Panc1 (cell line): ENCODE results near the gene RALGPS1. TPM values are rescaled to one million over a fixed set of nuclear protein-coding genes. Genes with fewer than 3 reads are reported as not detected.

Experiments
- ATAC-seq: fragments of 200-7000 bp; cut with Tn5 transposase; 2 replicates; pipeline ENCODE4 v1.9.1; 2020; ENCODE audit warnings: mild to moderate bottlenecking, moderate library complexity
- BruUV-seq: library from RNA; stranded (reverse); fragments of 400-500 nt; replicated peaks from 2 replicates; lab custom pipeline; 2021; lab: Mats Ljungman, UMichigan
- CTCF ChIA-PET: fragments of 300-600 bp; sonication (Branson Sonifier 250); formaldehyde crosslinking; loops from one replicate; lab custom pipeline; 2022; ENCODE audit warnings: antibody characterized with exemption; lab: Charles Lee
- POLR2A ChIA-PET: fragments of 300-600 bp; sonication (Branson Sonifier 250); formaldehyde crosslinking; loops from one replicate; lab custom pipeline; 2022; ENCODE audit warnings: antibody characterized with exemption; lab: Charles Lee
- DNase-seq: peaks from one replicate; pipeline ENCODE4 v3.0.0-alpha.2; 2010; ENCODE audit warnings: low read depth, low spot score
- H3K27ac ChIP-seq: 2 replicates; pipeline ENCODE4 v1.5.1; 2011; ENCODE audit warnings: mild to moderate bottlenecking, low read length, inconsistent platforms
- H3K27me3 ChIP-seq: fragments of 200-500 bp; sonication (Bioruptor generic); 2 replicates; pipeline ENCODE4 v1.6.0; 2014; ENCODE audit warnings: low read length, inconsistent platforms; ENCODE audit not compliant: control insufficient read depth, insufficient read depth
- H3K36me3 ChIP-seq: fragments of 200-500 bp; sonication (Bioruptor generic); 2 replicates; pipeline ENCODE4 v1.5.1; 2014; ENCODE audit warnings: inconsistent platforms, mild to moderate bottlenecking, low read length, moderate library complexity; ENCODE audit not compliant: control insufficient read depth, insufficient read depth
- H3K4me1 ChIP-seq: 2 replicates; pipeline ENCODE4 v1.5.1; 2011; ENCODE audit warnings: inconsistent platforms, mild to moderate bottlenecking, low read length, moderate library complexity; ENCODE audit not compliant: control insufficient read depth, insufficient read depth
- H3K4me3 ChIP-seq, 2 experiments: 2 replicates each; pipeline ENCODE4 v1.5.1; 2011 to 2012; ENCODE audit warnings: low read depth in 2 of 2, low read length in 2 of 2, mild to moderate bottlenecking in 2 of 2, inconsistent platforms in 1 of 2, moderate library complexity in 1 of 2
- H3K9me3 ChIP-seq: fragments of 200-500 bp; sonication (Bioruptor generic); 2 replicates; pipeline ENCODE4 v1.5.1; 2014; ENCODE audit warnings: low read depth, mild to moderate bottlenecking, inconsistent platforms, low read length, moderate library complexity; ENCODE audit not compliant: control insufficient read depth, insufficient read depth
- POLR2AphosphoS5 ChIP-seq: IDR thresholded peaks from 2 replicates; pipeline ENCODE4 v1.6.1; 2012; ENCODE audit warnings: mild to moderate bottlenecking, low read depth, low read length, moderate library complexity
- SIN3A ChIP-seq: IDR thresholded peaks from 2 replicates; pipeline ENCODE4 v1.6.1; 2012; ENCODE audit warnings: low read depth, mild to moderate bottlenecking, low read length, moderate library complexity, borderline replicate concordance; ENCODE audit not compliant: insufficient read depth
- TCF7L2 ChIP-seq: IDR thresholded peaks from 2 replicates; pipeline ENCODE4 v1.6.1; 2011; ENCODE audit warnings: mild to moderate bottlenecking, low read depth, low read length, inconsistent platforms
- in situ Hi-C: cut with HindIII; loops from 2 replicates; pipeline ENCODE4 v1.10.0; 2016; ENCODE audit warnings: low sequenced_read_pairs, low pct_unique_long_range_greater_than_20kb
- intact Hi-C: fragments of 100-400 bp; cut with micrococcal nuclease; formaldehyde crosslinking; loops from one replicate; pipeline ENCODE4 v1.10.0; 2022; ENCODE audit not compliant: unreplicated experiment
- total RNA-seq: library from RNA; stranded (reverse); gene quantifications from one replicate; pipeline ENCODE4 v1.2.1, GENCODE V29; 2021; ENCODE audit not compliant: unreplicated experiment
- TF ChIP-seq, protein P1 (sequence below): fragments of 450-650 bp; IDR thresholded peaks from 2 replicates; pipeline ENCODE4 v1.5.1; 2017; ENCODE audit warnings: mild to moderate bottlenecking
- TF ChIP-seq, protein P2 (sequence below), 2 experiments: IDR thresholded peaks; 2 replicates each; pipeline ENCODE4 v1.6.1; 2011 to 2012; ENCODE audit warnings: low read depth in 2 of 2, control low read depth in 1 of 2, low read length in 1 of 2, mild to moderate bottlenecking in 1 of 2, moderate library complexity in 1 of 2; ENCODE audit not compliant: insufficient read depth in 1 of 2

RALGPS1 gene
- total RNA-seq, 1 experiment from 2014 or later, result 7.2 TPM

DNA sequence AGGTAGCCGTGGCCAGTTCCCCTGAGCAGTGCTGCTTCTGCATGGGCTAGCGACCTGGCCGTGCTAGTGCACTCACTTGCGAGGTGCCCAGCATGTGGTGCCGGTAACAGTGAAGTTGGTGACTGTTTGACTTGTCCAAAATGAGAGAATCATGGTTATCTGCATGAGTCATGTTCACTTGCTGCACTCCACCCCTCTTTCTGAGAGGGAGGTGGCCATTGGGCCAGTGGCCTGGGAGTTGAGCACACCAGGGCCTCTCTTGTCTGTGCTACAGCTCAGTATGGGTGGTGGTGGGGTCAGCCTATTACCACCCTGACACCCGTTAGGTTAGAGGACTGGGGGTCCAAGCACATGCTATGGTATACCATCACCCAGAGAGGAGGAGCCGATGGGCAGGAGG lies 294.6 kb downstream of the RALGPS1 start:
- H3K27me3 ChIP-seq, result no peaks in the 10 kb centered on the region
- no peaks in the 10 kb centered on the region for H3K9me3 ChIP-seq
- no peaks in the 10 kb centered on the region for H3K36me3 ChIP-seq
- CTCF ChIA-PET, result no interaction called here
- POLR2A ChIA-PET, result no interaction called here
- in situ Hi-C loops (no loop called here), intact Hi-C loops (no loop called here)
- no peak overlapping the region for H3K4me3 ChIP-seq
- no peak overlapping the region for H3K27ac ChIP-seq
- no peak for DNase-seq
- H3K4me1 ChIP-seq, result no peaks in the 10 kb centered on the region
- TF ChIP-seq SIN3A, result no peak
- no peak for TF ChIP-seq TCF7L2
- TF ChIP-seq, protein P1, sequence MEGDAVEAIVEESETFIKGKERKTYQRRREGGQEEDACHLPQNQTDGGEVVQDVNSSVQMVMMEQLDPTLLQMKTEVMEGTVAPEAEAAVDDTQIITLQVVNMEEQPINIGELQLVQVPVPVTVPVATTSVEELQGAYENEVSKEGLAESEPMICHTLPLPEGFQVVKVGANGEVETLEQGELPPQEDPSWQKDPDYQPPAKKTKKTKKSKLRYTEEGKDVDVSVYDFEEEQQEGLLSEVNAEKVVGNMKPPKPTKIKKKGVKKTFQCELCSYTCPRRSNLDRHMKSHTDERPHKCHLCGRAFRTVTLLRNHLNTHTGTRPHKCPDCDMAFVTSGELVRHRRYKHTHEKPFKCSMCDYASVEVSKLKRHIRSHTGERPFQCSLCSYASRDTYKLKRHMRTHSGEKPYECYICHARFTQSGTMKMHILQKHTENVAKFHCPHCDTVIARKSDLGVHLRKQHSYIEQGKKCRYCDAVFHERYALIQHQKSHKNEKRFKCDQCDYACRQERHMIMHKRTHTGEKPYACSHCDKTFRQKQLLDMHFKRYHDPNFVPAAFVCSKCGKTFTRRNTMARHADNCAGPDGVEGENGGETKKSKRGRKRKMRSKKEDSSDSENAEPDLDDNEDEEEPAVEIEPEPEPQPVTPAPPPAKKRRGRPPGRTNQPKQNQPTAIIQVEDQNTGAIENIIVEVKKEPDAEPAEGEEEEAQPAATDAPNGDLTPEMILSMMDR, result no peak
- TF ChIP-seq, protein P2, sequence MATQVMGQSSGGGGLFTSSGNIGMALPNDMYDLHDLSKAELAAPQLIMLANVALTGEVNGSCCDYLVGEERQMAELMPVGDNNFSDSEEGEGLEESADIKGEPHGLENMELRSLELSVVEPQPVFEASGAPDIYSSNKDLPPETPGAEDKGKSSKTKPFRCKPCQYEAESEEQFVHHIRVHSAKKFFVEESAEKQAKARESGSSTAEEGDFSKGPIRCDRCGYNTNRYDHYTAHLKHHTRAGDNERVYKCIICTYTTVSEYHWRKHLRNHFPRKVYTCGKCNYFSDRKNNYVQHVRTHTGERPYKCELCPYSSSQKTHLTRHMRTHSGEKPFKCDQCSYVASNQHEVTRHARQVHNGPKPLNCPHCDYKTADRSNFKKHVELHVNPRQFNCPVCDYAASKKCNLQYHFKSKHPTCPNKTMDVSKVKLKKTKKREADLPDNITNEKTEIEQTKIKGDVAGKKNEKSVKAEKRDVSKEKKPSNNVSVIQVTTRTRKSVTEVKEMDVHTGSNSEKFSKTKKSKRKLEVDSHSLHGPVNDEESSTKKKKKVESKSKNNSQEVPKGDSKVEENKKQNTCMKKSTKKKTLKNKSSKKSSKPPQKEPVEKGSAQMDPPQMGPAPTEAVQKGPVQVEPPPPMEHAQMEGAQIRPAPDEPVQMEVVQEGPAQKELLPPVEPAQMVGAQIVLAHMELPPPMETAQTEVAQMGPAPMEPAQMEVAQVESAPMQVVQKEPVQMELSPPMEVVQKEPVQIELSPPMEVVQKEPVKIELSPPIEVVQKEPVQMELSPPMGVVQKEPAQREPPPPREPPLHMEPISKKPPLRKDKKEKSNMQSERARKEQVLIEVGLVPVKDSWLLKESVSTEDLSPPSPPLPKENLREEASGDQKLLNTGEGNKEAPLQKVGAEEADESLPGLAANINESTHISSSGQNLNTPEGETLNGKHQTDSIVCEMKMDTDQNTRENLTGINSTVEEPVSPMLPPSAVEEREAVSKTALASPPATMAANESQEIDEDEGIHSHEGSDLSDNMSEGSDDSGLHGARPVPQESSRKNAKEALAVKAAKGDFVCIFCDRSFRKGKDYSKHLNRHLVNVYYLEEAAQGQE (IDR thresholded peaks at IDR 0.05; ENCODE audit: insufficient read depth in 1 of 2, low read depth in 2 of 2, low read length in 1 of 2), result no peak
- BruUV-seq, result no TSS peak
- ATAC-seq, result no peak

DNA sequence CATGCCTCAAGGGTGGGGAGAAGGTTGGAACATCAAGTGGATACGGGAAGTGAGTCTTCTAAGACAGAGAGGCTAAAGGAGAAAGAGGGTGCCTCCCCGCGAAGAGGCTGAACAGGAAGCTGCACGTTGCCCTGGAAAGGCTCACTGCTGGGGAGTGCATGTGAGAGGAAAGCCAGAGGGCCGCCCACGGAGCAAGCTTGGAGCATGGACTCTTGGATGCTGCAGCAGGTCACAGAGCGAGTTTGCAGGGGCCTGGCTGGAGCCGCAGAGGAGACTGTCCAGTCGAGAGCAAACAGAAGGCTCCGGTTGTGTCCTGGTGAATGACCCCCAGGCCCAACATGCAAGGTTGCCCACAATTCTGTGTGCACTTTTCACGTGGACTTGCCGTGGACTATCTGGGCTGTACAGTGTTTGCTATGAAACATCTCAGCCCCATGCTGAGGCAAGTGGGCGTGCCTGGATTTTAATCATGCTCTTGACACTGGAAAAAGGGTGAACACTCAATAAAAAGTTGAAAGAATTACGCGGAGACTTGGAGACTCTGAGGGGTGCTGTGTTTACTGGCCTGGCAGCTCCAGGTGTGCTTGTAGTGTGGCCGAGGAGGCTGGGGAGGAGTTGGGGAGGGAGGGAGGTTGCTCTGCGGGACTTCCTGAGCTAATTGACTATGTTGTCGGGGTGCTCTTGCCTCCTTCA lies 295.5 kb downstream of the RALGPS1 start:
- intact Hi-C loops (loop anchor here (5.0 kb wide), 1 partner anchor 137 kb away; no protein-coding TSS in a partner anchor), in situ Hi-C loops (no loop called here)
- Histone ChIP-seq H3K27me3 (no peaks in the 10 kb centered on the region), H3K36me3 (no peaks in the 10 kb centered on the region), H3K4me3 (no peak overlapping the region), H3K27ac (no peak overlapping the region), H3K4me1 (no peaks in the 10 kb centered on the region), H3K9me3 (no peaks in the 10 kb centered on the region)
- ATAC-seq, result no peak
- no peak for TF ChIP-seq POLR2AphosphoS5
- DNase-seq, result no peak
- POLR2A ChIA-PET, result no interaction called here
- BruUV-seq, result no TSS peak
- CTCF ChIA-PET, result no interaction called here
